LNCaP clone FGC (cell line): ENCODE data around the gene SPACDR.
A peak's percentile ranks its signal among the peaks of the same experiment; 100 is the strongest.

ENCODE experiments used
- DNase-seq: peaks from one replicate; pipeline ENCODE4 v3.0.0-alpha.2; 2011; ENCODE audit warnings: low read depth
- H3K4me3 ChIP-seq: 2 replicates; pipeline ENCODE4 v1.5.1; 2011; ENCODE audit warnings: mild to moderate bottlenecking, low read depth, low read length, control low read depth
- TF ChIP-seq, protein P1 (sequence below): IDR thresholded peaks from 2 replicates; pipeline ENCODE4 v1.5.1; 2012; ENCODE audit warnings: mild to moderate bottlenecking; ENCODE audit not compliant: control insufficient read depth, insufficient read depth; ENCODE audit errors: extremely low read depth

SPACDR gene

DNA sequence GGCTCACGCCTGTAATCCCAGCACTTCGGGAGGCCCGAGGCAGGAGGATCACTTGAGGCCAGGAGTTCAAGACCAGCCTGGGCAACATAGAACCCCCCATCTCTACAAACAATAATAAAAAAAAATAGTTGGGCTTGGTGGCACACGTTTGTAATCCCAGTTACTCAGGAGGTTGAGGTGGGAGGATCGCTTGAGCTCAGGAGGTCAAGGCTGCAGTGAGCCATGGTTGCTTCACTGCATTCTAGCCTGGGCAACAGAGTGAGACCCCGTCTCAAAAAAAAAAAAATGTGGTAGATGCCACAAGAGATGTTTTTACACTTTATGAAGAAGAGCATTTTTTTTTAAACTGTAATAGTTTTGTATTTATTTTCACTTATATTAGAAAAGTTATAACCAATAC, 32.4 kb upstream of the SPACDR start:
- no peak overlapping the region for H3K4me3 ChIP-seq
- DNase-seq: no peak
- TF ChIP-seq, protein P1, sequence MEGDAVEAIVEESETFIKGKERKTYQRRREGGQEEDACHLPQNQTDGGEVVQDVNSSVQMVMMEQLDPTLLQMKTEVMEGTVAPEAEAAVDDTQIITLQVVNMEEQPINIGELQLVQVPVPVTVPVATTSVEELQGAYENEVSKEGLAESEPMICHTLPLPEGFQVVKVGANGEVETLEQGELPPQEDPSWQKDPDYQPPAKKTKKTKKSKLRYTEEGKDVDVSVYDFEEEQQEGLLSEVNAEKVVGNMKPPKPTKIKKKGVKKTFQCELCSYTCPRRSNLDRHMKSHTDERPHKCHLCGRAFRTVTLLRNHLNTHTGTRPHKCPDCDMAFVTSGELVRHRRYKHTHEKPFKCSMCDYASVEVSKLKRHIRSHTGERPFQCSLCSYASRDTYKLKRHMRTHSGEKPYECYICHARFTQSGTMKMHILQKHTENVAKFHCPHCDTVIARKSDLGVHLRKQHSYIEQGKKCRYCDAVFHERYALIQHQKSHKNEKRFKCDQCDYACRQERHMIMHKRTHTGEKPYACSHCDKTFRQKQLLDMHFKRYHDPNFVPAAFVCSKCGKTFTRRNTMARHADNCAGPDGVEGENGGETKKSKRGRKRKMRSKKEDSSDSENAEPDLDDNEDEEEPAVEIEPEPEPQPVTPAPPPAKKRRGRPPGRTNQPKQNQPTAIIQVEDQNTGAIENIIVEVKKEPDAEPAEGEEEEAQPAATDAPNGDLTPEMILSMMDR: no peak

DNA sequence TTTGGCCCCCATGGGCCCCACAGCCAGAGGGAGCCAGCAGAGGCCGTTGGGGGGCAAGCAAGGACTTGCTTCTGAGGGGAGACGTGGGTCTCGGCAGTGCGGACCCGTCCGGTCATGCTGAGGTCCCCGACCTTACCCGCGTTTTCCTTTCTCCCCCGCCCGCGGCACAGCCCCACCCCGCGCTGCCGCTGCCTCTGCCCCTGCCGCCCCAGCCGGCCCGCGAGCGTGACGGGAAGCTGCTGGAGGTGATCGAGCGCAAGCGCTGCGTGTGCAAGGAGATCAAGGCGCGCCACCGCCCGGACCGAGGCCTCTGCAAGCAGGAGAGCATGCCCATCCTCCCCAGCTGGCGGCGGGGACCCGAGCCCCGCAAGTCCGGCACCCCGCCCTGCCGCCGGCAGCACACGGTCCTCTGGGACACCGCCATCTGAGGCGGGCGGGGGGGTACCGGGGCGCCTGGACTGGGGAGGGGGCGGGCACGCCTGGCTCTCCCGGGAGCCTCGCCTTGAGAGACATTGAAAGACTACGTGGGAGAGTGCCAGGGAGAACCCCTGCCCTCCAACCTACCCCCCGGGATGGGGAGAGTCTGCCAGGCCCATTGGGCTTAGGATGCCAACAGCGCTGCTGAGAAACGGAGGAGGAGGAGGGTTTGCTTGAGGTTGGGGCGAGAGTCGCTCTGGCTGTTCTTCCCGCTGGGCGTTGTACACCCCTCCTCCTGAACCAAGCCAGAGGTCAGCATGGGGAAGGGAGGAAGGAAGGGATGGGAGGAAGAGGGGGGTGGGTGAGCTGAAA, 29.6 kb upstream of the SPACDR start:
- TF ChIP-seq, protein P1: no peak

DNA sequence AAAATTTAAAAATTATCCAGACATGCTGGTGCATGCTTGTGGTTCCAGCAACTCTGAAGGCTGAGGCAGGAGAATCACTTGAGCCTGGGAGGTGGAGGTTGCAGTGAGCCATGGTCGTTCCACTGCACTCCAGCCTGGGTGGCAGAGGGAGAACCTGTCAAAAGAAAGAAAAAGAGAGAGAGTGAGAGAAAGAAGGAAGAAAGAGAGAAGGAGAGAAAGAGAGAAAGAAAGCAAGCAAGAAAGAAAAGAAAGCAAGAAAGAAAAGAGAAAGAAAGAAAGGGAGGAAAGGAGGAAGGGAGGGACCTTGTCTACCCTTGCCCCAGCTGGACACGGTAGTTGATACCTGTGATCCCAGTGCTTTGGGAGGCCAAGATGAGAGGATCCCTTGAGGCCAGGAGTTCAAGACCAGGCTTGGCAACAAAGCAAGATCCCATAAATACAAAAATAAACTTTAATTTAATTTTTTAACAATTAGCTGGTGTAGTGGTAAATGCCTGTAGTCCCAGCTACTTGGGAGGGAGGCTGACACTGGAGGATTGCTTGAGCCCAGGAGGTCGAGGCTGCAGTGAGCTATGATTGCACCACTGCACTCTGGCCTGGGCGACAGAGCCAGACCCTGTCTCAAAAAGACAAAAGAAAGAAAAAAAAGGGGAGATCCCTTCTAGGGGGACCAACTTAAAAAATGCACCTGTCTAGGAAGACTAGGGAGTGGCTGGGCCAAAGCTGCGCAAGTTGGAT, 28.8 kb upstream of the SPACDR start:
- TF ChIP-seq, protein P1: no peak
- H3K4me3 ChIP-seq: no peak overlapping the region
- no peak for DNase-seq

More for the DNA sequence above, 29.6 kb upstream of the SPACDR start:
- H3K4me3 ChIP-seq: no peak overlapping the region
- DNase-seq: no peak

DNA sequence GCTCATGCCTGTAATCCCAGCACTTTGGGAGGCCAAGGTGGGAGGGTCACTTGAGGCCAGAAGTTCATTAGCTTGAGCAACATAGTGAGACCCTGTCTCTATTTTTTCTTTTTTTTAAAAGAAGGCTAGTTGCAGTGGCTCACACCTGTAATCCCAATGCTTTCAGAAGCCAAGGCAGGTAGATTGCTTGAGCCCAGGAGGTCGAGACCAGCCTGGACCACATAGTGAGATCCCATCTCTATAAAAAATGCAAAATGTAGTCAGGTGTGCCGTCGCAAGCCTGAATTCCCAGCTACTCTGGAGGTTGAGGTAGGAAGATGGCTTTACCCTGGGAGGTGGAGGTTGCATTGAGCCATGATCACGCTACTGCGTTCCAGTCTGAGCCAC, 27.1 kb upstream of the SPACDR start:
- DNase-seq: no peak
- TF ChIP-seq, protein P1: no peak
- no peak overlapping the region for H3K4me3 ChIP-seq

DNA sequence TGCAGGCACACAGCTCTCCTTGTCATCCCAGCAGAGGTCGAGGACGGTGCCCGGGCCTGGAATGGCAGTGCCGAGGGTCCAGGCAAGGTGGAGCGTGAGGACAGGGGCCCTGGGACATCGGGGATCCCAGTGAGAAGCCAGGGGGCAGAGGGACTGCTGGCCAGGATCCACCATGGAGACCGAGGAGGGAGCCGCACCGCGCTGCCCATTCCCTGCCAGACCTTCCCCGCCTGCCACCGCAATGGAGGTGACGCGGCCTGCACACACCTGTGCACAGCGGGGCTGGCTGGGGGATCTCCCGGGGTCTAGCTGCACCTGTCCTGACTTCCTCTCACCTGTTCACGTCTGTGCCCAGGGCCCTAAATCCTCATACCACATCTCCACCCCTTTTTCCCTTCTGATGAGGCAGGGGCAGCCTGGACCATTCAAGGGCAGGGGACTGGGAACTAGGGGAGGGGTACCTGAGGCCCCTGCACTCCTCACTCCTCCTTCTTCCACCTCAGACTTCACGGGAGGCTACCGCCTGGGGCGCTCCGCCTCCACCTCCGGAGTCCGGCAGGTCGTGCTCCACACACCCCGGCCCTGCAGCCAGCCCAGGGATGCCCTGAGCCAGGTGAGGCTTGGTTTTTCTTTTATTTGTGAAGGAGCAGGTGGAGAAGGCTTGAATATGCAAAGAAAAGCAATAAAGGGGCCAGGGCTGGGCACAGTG, 26.6 kb upstream of the SPACDR start:
- TF ChIP-seq, protein P1: no peak
- H3K4me3 ChIP-seq: no peak overlapping the region
- no peak for DNase-seq

DNA sequence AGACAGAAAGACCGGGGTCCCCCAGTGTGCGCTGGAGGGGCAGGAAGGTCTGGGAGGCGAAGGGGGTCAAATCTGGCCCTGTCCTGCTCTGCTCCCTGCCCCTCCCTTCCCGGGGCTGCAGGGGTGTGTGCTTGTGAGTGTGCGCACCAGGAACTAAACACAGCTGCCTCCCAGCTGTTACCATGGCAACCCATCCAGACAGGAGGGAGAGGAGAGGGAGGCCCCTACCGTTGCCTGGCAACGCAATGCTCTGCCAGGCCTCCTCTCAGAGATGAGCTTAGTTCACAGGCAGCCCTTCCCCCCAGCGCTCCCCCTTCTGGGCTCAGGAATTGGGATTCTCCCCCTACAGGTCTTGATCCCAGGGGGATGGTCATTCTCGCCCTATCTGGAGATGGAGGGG, 25.8 kb upstream of the SPACDR start:
- TF ChIP-seq, protein P1: no peak
- H3K4me3 ChIP-seq: no peak overlapping the region
- peak; percentile 48 for DNase-seq
